Right lobe of liver (tissue), 6 donors: ENCODE results near the gene EPHA2. TPM values are rescaled to one million over a fixed set of nuclear protein-coding genes. Genes with fewer than 3 reads are reported as not detected.
"Not testable (repeated sequence)": the region's sequence is repeated elsewhere in the genome, so short reads cannot be mapped to it uniquely, and the experiment has no call there.

Experiments used
- ATAC-seq, 4 donors: fragments of 200-7000 bp; cut with Tn5 transposase; one replicate each; pipeline ENCODE4 v1.9.1; 2020; ENCODE audit warnings: mild to moderate bottlenecking in 4 of 4, moderate library complexity in 4 of 4
- DNase-seq, 3 donors: peaks; one replicate each; pipeline ENCODE4 v3.0.0-alpha.2; 2020
- H3K27ac ChIP-seq, 3 donors: fragments of 200-600 bp; one replicate each; pipeline ENCODE4 v1.8.0; 2022
- H3K27me3 ChIP-seq, 2 donors: fragments of 200-600 bp; one replicate each; pipeline ENCODE4 v1.8.0; 2022
- H3K36me3 ChIP-seq, 4 donors: fragments of 200-600 bp; sonication (generic) in 1 of 4; one replicate each; pipeline versions ENCODE4 v1.5.1 to v1.8.0; 2017 to 2022; ENCODE audit warnings: control low read depth in 1 of 4
- H3K4me1 ChIP-seq, 4 donors: fragments of 200-600 bp; sonication (generic) in 1 of 4; one replicate each; pipeline versions ENCODE4 v1.5.1 to v1.8.0; 2017 to 2022; ENCODE audit warnings: control low read depth in 1 of 4
- H3K4me3 ChIP-seq, 3 donors: fragments of 200-600 bp; one replicate each; pipeline ENCODE4 v1.8.0; 2022
- H3K9me3 ChIP-seq, 4 donors: fragments of 200-600 bp; sonication (generic) in 1 of 4; one replicate each; pipeline versions ENCODE4 v1.5.1 to v1.8.0; 2017 to 2022; ENCODE audit warnings: control low read depth in 1 of 4
- POLR2A ChIP-seq: fragments of 450-650 bp; IDR thresholded peaks from one replicate; pipeline ENCODE4 v1.6.1; 2017; ENCODE audit warnings: antibody characterized with exemption, mild to moderate bottlenecking
- WGBS: methylation state at CpG from one replicate; pipeline ENCODE4 v1.1.6; 2018; ENCODE audit warnings: low coverage, low lambda C conversion rate; ENCODE audit not compliant: insufficient coverage; ENCODE audit errors: missing lambda C conversion rate; 5-methylcytosine and 5-hydroxymethylcytosine counted together
- intact Hi-C, 2 donors: fragments of 100-400 bp; cut with DNase I; formaldehyde crosslinking; loops; one replicate each; pipeline versions ENCODE4 v1.11.2 to v1.14.1; 2022
- total RNA-seq, 6 experiments: library from RNA; depleted of rRNA in 2 of 6; stranded (reverse); fragments of >200 nt in 2 of 6; fragmentation: NEBNext Ultra II Directional in 3 of 6; extraction: Animal tissue kit (Norgen Biotek cat#: 25700) in 3 of 6; gene quantifications; one replicate each; pipeline versions ENCODE4 v1.1.0 to v1.2.4, GENCODE V29; 2016 to 2023
- TF ChIP-seq, protein P1 (sequence below), 4 donors: fragments of 200-600 bp in 3 of 4; fragments of 450-650 bp in 1 of 4; IDR thresholded peaks; one replicate each; pipeline versions ENCODE4 v1.5.1 to v1.8.0; 2016 to 2022; ENCODE audit warnings: antibody characterized with exemption in 4 of 4, mild to moderate bottlenecking in 2 of 4
- donor health status: DM: no; HTN: yes; CAD: no.
- donor health status: DM: no; HTN: no; CAD: no.
- donor health status: DM: no; HTN: no; CAD: no.
- donor health status: DM: no; HTN: yes; CAD: no.
- donor health status: DM: no; HTN: yes; CAD: no.

The EPHA2 gene
- total RNA-seq, 6 experiments from 2014 or later, result 6.0 to 14.7 (median 10.8) TPM

DNA sequence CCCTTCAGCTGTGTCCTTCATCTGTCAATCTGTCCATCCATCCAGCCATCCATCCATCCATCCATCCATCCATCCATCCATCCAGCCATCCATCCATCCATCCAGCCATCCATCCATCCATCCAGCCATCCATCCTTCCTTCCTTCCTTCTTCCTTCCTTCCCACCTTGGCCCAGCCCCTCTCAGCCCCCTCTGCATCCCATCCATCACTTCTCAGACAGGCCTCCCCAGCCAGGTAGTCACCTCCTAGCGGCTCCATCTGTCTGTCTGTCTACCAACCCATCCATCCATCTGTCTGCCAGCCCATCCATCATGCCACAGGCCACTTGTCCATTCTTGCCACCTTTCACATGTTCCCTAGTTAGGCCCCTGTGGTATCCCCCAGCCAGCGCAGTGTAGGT is 10.2 kb upstream of the EPHA2 start:
- no peak overlapping the region for H3K27ac ChIP-seq
- no peaks in the 10 kb centered on the region for H3K36me3 ChIP-seq
- no peaks in the 10 kb centered on the region for H3K4me1 ChIP-seq
- intact Hi-C loops, result no loop called here
- DNase-seq (no peak), ATAC-seq (no peak)
- 50% methylated on average over 2 of the region's 2 CpGs for WGBS
- H3K9me3 ChIP-seq, result no peaks in the 10 kb centered on the region
- no peaks in the 10 kb centered on the region for H3K27me3 ChIP-seq
- H3K4me3 ChIP-seq, result no peak overlapping the region
- no peak for TF ChIP-seq POLR2A

DNA sequence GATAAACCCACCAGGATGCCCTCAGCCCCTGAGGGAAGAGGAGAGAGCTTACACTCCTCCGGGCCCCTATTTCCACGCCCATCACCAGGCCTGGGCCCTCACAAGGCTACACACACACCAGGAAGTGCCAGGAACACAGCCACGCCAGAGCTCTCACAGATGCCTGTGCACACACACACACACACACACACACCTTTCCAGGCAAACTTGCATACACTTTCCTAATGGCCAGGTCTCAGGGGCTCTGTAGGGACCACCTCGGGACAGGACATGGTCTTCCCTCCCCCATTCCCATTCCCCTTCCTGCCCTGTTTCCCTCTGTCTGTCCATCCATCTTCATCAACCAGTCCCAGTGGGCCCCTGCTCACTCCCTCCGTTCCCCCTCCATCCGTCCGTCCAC is 9.7 kb upstream of the EPHA2 start:
- Histone ChIP-seq H3K4me3 (no peak overlapping the region), H3K27me3 (no peaks in the 10 kb centered on the region), H3K36me3 (no peaks in the 10 kb centered on the region), H3K9me3 (no peaks in the 10 kb centered on the region), H3K27ac (no peak overlapping the region), H3K4me1 (no peaks in the 10 kb centered on the region)
- ATAC-seq (no peak), DNase-seq (no peak)
- TF ChIP-seq, protein P1, sequence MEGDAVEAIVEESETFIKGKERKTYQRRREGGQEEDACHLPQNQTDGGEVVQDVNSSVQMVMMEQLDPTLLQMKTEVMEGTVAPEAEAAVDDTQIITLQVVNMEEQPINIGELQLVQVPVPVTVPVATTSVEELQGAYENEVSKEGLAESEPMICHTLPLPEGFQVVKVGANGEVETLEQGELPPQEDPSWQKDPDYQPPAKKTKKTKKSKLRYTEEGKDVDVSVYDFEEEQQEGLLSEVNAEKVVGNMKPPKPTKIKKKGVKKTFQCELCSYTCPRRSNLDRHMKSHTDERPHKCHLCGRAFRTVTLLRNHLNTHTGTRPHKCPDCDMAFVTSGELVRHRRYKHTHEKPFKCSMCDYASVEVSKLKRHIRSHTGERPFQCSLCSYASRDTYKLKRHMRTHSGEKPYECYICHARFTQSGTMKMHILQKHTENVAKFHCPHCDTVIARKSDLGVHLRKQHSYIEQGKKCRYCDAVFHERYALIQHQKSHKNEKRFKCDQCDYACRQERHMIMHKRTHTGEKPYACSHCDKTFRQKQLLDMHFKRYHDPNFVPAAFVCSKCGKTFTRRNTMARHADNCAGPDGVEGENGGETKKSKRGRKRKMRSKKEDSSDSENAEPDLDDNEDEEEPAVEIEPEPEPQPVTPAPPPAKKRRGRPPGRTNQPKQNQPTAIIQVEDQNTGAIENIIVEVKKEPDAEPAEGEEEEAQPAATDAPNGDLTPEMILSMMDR (IDR thresholded peaks at IDR 0.05), result no peak
- TF ChIP-seq POLR2A, result no peak
- intact Hi-C loops, result no loop called here
- WGBS, result 86% methylated on average over 3 of the region's 7 CpGs

DNA sequence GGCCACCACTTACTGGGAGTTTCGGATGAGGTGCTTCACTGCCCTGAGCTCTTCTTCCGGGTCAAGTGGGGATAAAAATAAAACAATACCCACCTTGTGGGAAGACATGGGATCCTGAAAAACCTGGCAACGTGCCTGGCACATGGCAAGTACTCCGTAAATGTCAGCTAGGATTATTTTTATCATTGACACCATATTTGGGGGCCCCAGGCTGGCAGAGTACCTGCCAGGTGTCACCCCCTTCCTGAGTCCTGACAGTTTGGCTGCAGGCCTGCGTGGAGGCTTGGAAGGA is 9.2 kb upstream of the EPHA2 start:
- no peaks in the 10 kb centered on the region for H3K27me3 ChIP-seq
- intact Hi-C loops, result no loop called here
- ATAC-seq (no peak), DNase-seq (no peak)
- no peaks in the 10 kb centered on the region for H3K36me3 ChIP-seq
- H3K9me3 ChIP-seq, result no peaks in the 10 kb centered on the region
- H3K4me1 ChIP-seq, result no peaks in the 10 kb centered on the region
- TF ChIP-seq, protein P1 (IDR thresholded peaks at IDR 0.05), result no peak
- TF ChIP-seq POLR2A, result no peak
- 37% methylated on average over 3 of the region's 5 CpGs for WGBS
- no peak overlapping the region for H3K4me3 ChIP-seq
- no peak overlapping the region for H3K27ac ChIP-seq

DNA sequence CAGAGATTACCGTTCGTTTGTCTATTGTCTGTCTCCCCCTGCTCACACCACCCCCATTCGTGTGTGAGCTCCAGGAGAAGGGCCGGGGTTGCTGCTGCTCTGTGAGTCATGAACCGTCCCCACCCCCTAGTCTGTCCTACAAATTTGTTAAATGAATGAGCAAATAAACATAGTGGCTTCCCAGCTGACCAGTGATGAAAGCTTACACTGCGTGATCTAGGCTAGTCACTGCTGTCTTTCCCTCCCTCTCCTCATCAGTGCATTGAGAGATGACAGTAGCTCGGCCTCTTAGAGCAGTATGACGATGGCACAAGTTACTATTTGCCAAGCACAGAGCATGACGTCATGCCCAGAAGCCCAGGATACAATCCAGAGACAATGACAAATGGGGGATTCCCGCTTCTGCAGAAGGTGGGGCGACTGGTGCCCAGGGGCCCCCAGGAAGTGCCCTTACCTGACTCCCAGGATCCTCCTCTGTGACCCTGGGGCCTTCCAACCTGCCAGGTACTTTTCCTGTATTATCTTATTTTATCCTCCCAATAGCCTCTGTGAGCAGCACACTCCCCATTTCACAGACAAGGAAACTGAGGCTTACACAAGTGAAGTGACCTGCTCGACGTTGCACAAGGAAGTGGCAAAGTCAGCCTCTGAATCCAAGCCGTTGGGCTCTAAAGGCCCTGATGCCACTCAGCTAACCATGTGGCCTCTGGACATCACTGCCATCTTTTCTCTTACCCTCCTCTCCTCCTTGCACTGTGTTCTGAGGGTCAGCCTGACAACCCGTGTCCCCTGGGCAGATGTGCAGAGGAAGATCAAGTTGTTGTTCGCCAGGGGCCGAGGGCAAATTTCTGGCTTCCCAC is 8.6 kb upstream of the EPHA2 start:
- no peaks in the 10 kb centered on the region for H3K9me3 ChIP-seq
- no peak overlapping the region for H3K4me3 ChIP-seq
- ATAC-seq, result peak; percentile 19 to 86 (median 46)
- DNase-seq, result no peak
- H3K4me1 ChIP-seq, result no peaks in the 10 kb centered on the region
- no peaks in the 10 kb centered on the region for H3K36me3 ChIP-seq
- no peaks in the 10 kb centered on the region for H3K27me3 ChIP-seq
- intact Hi-C loops, result no loop called here
- TF ChIP-seq, protein P1 (IDR thresholded peaks at IDR 0.05), result no peak
- TF ChIP-seq POLR2A, result no peak
- WGBS, result 35% methylated on average over 13 of the region's 17 CpGs
- no peak overlapping the region for H3K27ac ChIP-seq

DNA sequence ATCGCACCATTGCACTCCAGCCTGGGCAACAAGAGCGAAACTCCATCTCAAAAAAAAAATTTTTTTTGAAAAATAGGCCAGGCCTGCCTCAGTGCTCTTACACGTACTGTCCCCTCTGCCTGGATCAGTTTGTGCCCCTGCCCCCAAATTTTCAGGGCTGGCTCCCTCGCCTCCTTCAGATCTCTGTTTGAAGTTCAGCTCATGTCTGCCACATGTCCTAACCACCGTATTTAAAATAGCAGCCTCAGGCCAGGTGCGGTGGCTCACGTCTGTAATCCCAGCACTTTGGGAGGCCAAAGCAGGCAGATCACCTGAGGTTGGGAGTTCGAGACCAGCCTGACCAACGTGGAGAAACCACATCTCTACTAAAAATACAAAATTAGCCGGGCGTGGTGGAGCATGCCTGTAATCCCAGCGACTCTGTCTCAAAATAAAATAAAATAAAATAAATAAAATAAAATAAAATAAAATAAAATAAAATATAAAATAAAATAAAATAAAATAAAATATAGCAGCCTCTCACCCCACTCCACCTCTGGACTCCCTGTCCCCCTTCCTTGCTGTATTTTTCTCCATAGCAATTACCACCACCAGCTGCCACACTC is 7.8 kb upstream of the EPHA2 start:
- intact Hi-C loops, H3K36me3 ChIP-seq, ATAC-seq, DNase-seq, H3K4me1 ChIP-seq, H3K27ac ChIP-seq, H3K9me3 ChIP-seq, H3K27me3 ChIP-seq, H3K4me3 ChIP-seq: not testable (repeated sequence)
- 90% methylated on average over 11 of the region's 12 CpGs for WGBS
